Uterus (tissue), 2 donors: ENCODE data around the gene OBSCN.

Experiments used
- POLR2A ChIP-seq, 2 donors: fragments of 450-650 bp; IDR thresholded peaks; one replicate each; pipeline ENCODE4 v1.6.1; 2016; ENCODE audit warnings: antibody characterized with exemption in 2 of 2, mild to moderate bottlenecking in 1 of 2, moderate library complexity in 1 of 2
- TF ChIP-seq, protein P1 (sequence below), 4 experiments: fragments of 200-600 bp in 2 of 4; fragments of 450-650 bp in 2 of 4; sonication (generic) in 2 of 4; IDR thresholded peaks; one replicate each; pipeline ENCODE4 v1.5.1; 2016 to 2019; ENCODE audit warnings: antibody characterized with exemption in 4 of 4, mild to moderate bottlenecking in 2 of 4, moderate library complexity in 1 of 4

- TF ChIP-seq, protein P1, sequence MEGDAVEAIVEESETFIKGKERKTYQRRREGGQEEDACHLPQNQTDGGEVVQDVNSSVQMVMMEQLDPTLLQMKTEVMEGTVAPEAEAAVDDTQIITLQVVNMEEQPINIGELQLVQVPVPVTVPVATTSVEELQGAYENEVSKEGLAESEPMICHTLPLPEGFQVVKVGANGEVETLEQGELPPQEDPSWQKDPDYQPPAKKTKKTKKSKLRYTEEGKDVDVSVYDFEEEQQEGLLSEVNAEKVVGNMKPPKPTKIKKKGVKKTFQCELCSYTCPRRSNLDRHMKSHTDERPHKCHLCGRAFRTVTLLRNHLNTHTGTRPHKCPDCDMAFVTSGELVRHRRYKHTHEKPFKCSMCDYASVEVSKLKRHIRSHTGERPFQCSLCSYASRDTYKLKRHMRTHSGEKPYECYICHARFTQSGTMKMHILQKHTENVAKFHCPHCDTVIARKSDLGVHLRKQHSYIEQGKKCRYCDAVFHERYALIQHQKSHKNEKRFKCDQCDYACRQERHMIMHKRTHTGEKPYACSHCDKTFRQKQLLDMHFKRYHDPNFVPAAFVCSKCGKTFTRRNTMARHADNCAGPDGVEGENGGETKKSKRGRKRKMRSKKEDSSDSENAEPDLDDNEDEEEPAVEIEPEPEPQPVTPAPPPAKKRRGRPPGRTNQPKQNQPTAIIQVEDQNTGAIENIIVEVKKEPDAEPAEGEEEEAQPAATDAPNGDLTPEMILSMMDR (IDR thresholded peaks at IDR 0.05), result peak; percentile 88 to 99 (median 94)
- TF ChIP-seq POLR2A (IDR thresholded peaks at IDR 0.05), result peak; percentile 76 to 98
Measured at GRCh38 chr1:228165372-228166169, 42.3 kb upstream of the OBSCN start, which contains the start of gene IBA57.
